ENCODE results near the gene GNG2.

The GNG2 gene

GRCh38 chr14:51889851-51890250 lies 29.4 kb downstream of the GNG2 start:
- DNase-seq (ENCODE audit: low read depth, low spot score): no peak

- no peak for DNase-seq (ENCODE audit: low read depth, low spot score)
Observed at GRCh38 chr14:51894250-51894649, 33.8 kb downstream of the GNG2 start.

- DNase-seq (ENCODE audit: low read depth, low spot score): no peak
Observed at GRCh38 chr14:51895375-51895774, 35.0 kb downstream of the GNG2 start.

GRCh38 chr14:51897791-51898355 lies 37.5 kb downstream of the GNG2 start:
- no peak for DNase-seq (ENCODE audit: low read depth, low spot score)

- no peak for DNase-seq (ENCODE audit: low read depth, low spot score)
Observed at GRCh38 chr14:51901475-51902024, 41.1 kb downstream of the GNG2 start.

- peak; percentile 30 for DNase-seq (ENCODE audit: low read depth, low spot score)
Observed at GRCh38 chr14:51905656-51906121, 45.3 kb downstream of the GNG2 start.

- no peak for DNase-seq (ENCODE audit: low read depth, low spot score)
Observed at GRCh38 chr14:51908086-51908485, 47.7 kb downstream of the GNG2 start.

- no peak for DNase-seq (ENCODE audit: low read depth, low spot score)
Observed at GRCh38 chr14:51912112-51912786, 51.8 kb downstream of the GNG2 start.

GRCh38 chr14:51914310-51914709 lies 53.9 kb downstream of the GNG2 start:
- DNase-seq (ENCODE audit: low read depth, low spot score): no peak

GRCh38 chr14:51917193-51917592 lies 56.8 kb downstream of the GNG2 start:
- no peak for DNase-seq (ENCODE audit: low read depth, low spot score)

- no peak for DNase-seq (ENCODE audit: low read depth, low spot score)
Observed at GRCh38 chr14:51921026-51921425, 60.6 kb downstream of the GNG2 start.

GRCh38 chr14:51922624-51923023 lies 62.2 kb downstream of the GNG2 start:
- DNase-seq (ENCODE audit: low read depth, low spot score): no peak

GRCh38 chr14:51924600-51924999 lies 64.2 kb downstream of the GNG2 start:
- no peak for DNase-seq (ENCODE audit: low read depth, low spot score)

- no peak for DNase-seq (ENCODE audit: low read depth, low spot score)
Observed at GRCh38 chr14:51925980-51926379, 65.6 kb downstream of the GNG2 start.

GRCh38 chr14:51926449-51926848 lies 66.0 kb downstream of the GNG2 start:
- DNase-seq (ENCODE audit: low read depth, low spot score): no peak

GRCh38 chr14:51928568-51928967 lies 68.2 kb downstream of the GNG2 start:
- no peak for DNase-seq (ENCODE audit: low read depth, low spot score)

GRCh38 chr14:51929166-51929565 lies 68.8 kb downstream of the GNG2 start:
- no peak for DNase-seq (ENCODE audit: low read depth, low spot score)

GRCh38 chr14:51929910-51930682 lies 69.7 kb downstream of the GNG2 start:
- no peak for DNase-seq (ENCODE audit: low read depth, low spot score)

- no peak for DNase-seq (ENCODE audit: low read depth, low spot score)
Observed at GRCh38 chr14:51931308-51931707, 70.9 kb downstream of the GNG2 start.

- DNase-seq (ENCODE audit: low read depth, low spot score): no peak
Observed at GRCh38 chr14:51933191-51933590, 72.8 kb downstream of the GNG2 start.

GRCh38 chr14:51938137-51938536 lies 77.7 kb downstream of the GNG2 start:
- no peak for DNase-seq (ENCODE audit: low read depth, low spot score)

GRCh38 chr14:51938821-51939220 lies 78.4 kb downstream of the GNG2 start:
- DNase-seq (ENCODE audit: low read depth, low spot score): no peak
